Muscle layer of duodenum (tissue), 2 donors: ENCODE data around the gene CHRNG.

Experiments used
- H3K27ac ChIP-seq: one replicate; pipeline ENCODE4 v1.7.0; 2013; ENCODE audit warnings: mild to moderate bottlenecking, low read length
- H3K27me3 ChIP-seq: one replicate; pipeline ENCODE4 v1.7.0; 2013; ENCODE audit warnings: low read depth, mild to moderate bottlenecking, control low read depth, low read length
- H3K36me3 ChIP-seq, 2 donors: one replicate each; pipeline ENCODE4 v1.7.0; 2013; ENCODE audit warnings: low read length in 2 of 2, control low read depth in 1 of 2, mild to moderate bottlenecking in 1 of 2; ENCODE audit not compliant: insufficient read depth in 2 of 2, control insufficient read depth in 1 of 2
- H3K4me1 ChIP-seq, 2 donors: one replicate each; pipeline ENCODE4 v1.7.0; 2013; ENCODE audit warnings: low read length in 2 of 2, mild to moderate bottlenecking in 2 of 2, control low read depth in 1 of 2, moderate library complexity in 1 of 2; ENCODE audit not compliant: insufficient read depth in 2 of 2, control insufficient read depth in 1 of 2
- H3K4me3 ChIP-seq, 2 donors: one replicate each; pipeline ENCODE4 v1.7.0; 2013; ENCODE audit warnings: low read length in 2 of 2, low read depth in 1 of 2, mild to moderate bottlenecking in 1 of 2
- H3K9me3 ChIP-seq, 2 donors: one replicate each; pipeline ENCODE4 v1.7.0; 2013; ENCODE audit warnings: low read length in 2 of 2, control low read depth in 1 of 2, mild to moderate bottlenecking in 1 of 2; ENCODE audit not compliant: control insufficient read depth in 1 of 2
- donor health status: healthy.

The CHRNG gene

GRCh38 chr2:232511336-232511890 is 28.1 kb upstream of the CHRNG start:
- H3K4me1 ChIP-seq, result no peaks in the 10 kb centered on the region
- no peaks in the 10 kb centered on the region for H3K36me3 ChIP-seq
- H3K27ac ChIP-seq, result no peak overlapping the region
- H3K27me3 ChIP-seq, result no peaks in the 10 kb centered on the region
- H3K9me3 ChIP-seq, result no peaks in the 10 kb centered on the region
- no peak overlapping the region for H3K4me3 ChIP-seq

- no peaks in the 10 kb centered on the region for H3K36me3 ChIP-seq
- H3K27ac ChIP-seq, result no peak overlapping the region
- H3K27me3 ChIP-seq, result no peaks in the 10 kb centered on the region
- no peaks in the 10 kb centered on the region for H3K4me1 ChIP-seq
- H3K4me3 ChIP-seq, result no peak overlapping the region
- no peaks in the 10 kb centered on the region for H3K9me3 ChIP-seq
Measured at GRCh38 chr2:232512602-232513001, 26.9 kb upstream of the CHRNG start.

GRCh38 chr2:232513353-232513752 is 26.1 kb upstream of the CHRNG start:
- H3K4me3 ChIP-seq, result no peak overlapping the region
- H3K9me3 ChIP-seq, result no peaks in the 10 kb centered on the region

GRCh38 chr2:232515639-232516038 is 23.9 kb upstream of the CHRNG start:
- no peak overlapping the region for H3K27ac ChIP-seq
- no peaks in the 10 kb centered on the region for H3K9me3 ChIP-seq
- H3K36me3 ChIP-seq, result no peaks in the 10 kb centered on the region
- H3K4me1 ChIP-seq, result no peaks in the 10 kb centered on the region
- H3K27me3 ChIP-seq, result no peaks in the 10 kb centered on the region
- H3K4me3 ChIP-seq, result no peak overlapping the region

More at GRCh38 chr2:232513353-232513752, 26.1 kb upstream of the CHRNG start:
- no peaks in the 10 kb centered on the region for H3K4me1 ChIP-seq
- no peak overlapping the region for H3K27ac ChIP-seq
- no peaks in the 10 kb centered on the region for H3K36me3 ChIP-seq
- H3K27me3 ChIP-seq, result no peaks in the 10 kb centered on the region

GRCh38 chr2:232516551-232516950 is 22.9 kb upstream of the CHRNG start:
- Histone ChIP-seq H3K27ac (no peak overlapping the region), H3K27me3 (no peaks in the 10 kb centered on the region), H3K4me3 (no peak overlapping the region), H3K36me3 (no peaks in the 10 kb centered on the region), H3K4me1 (no peaks in the 10 kb centered on the region), H3K9me3 (no peaks in the 10 kb centered on the region)

- H3K27me3 ChIP-seq, result peaks cover 8% of the 10 kb centered on the region
- no peaks in the 10 kb centered on the region for H3K36me3 ChIP-seq
- peaks cover 0 to 18% of the 10 kb centered on the region in 2 donors for H3K4me1 ChIP-seq
- no peak overlapping the region for H3K4me3 ChIP-seq
- H3K9me3 ChIP-seq, result no peaks in the 10 kb centered on the region
- no peak overlapping the region for H3K27ac ChIP-seq
Measured at GRCh38 chr2:232518844-232519243, 20.6 kb upstream of the CHRNG start.

- Histone ChIP-seq H3K27me3 (peaks cover 14% of the 10 kb centered on the region), H3K36me3 (no peaks in the 10 kb centered on the region), H3K4me1 (peaks cover 0 to 22% of the 10 kb centered on the region in 2 donors), H3K27ac (no peak within 1 kb of the TSS), H3K9me3 (no peaks in the 10 kb centered on the region), H3K4me3 (no peak within 1 kb of the TSS)
Measured at GRCh38 chr2:232519581-232520438, 19.7 kb upstream of the CHRNG start, which contains the start of gene PRSS56. TSS of gene PRSS56 (plus strand) at chr2:232520388. CDS start at chr2:232520599, 211 bp downstream.

GRCh38 chr2:232520489-232520888 is 19.0 kb upstream of the CHRNG start:
- H3K4me3 ChIP-seq, result no peak overlapping the region
- peaks cover 14% of the 10 kb centered on the region for H3K27me3 ChIP-seq
- peaks cover 0 to 25% of the 10 kb centered on the region in 2 donors for H3K4me1 ChIP-seq
- H3K27ac ChIP-seq, result no peak overlapping the region
- no peaks in the 10 kb centered on the region for H3K36me3 ChIP-seq
- H3K9me3 ChIP-seq, result no peaks in the 10 kb centered on the region

GRCh38 chr2:232521098-232521497 is 18.4 kb upstream of the CHRNG start:
- Histone ChIP-seq H3K9me3 (no peaks in the 10 kb centered on the region), H3K27me3 (peaks cover 14% of the 10 kb centered on the region), H3K36me3 (no peaks in the 10 kb centered on the region), H3K4me1 (peaks cover 0 to 28% of the 10 kb centered on the region in 2 donors), H3K4me3 (no peak overlapping the region), H3K27ac (no peak overlapping the region)

- H3K4me3 ChIP-seq, result peak overlapping the region in 1 of 2 donors; percentile 56
- H3K36me3 ChIP-seq, result no peaks in the 10 kb centered on the region
- H3K27me3 ChIP-seq, result peaks cover 14% of the 10 kb centered on the region
- peaks cover 0 to 28% of the 10 kb centered on the region in 2 donors for H3K4me1 ChIP-seq
- no peak overlapping the region for H3K27ac ChIP-seq
- H3K9me3 ChIP-seq, result no peaks in the 10 kb centered on the region
Measured at GRCh38 chr2:232521959-232522622, 17.4 kb upstream of the CHRNG start.

- peaks cover 14% of the 10 kb centered on the region for H3K27me3 ChIP-seq
- H3K4me3 ChIP-seq, result peak overlapping the region in 1 of 2 donors; percentile 56
Measured at GRCh38 chr2:232522623-232523401, 16.7 kb upstream of the CHRNG start.

More at GRCh38 chr2:232522623-232523401, 16.7 kb upstream of the CHRNG start:
- Histone ChIP-seq H3K9me3 (no peaks in the 10 kb centered on the region), H3K27ac (no peak overlapping the region), H3K36me3 (no peaks in the 10 kb centered on the region), H3K4me1 (peaks cover 0 to 28% of the 10 kb centered on the region in 2 donors)
